GM23338 (cell line): ENCODE results near the gene RAP1B.

ENCODE experiments used
- CREB1 ChIP-seq: fragments of 250-450 bp; sonication (Bioruptor Pico); IDR thresholded peaks from 2 replicates; pipeline ENCODE4 v1.5.0; 2020; ENCODE audit warnings: low read depth, mild to moderate bottlenecking, moderate library complexity
- EZH2 ChIP-seq: fragments of 200-600 bp; sonication (generic); IDR thresholded peaks from one replicate; pipeline ENCODE4 v1.8.0; 2017; ENCODE audit warnings: antibody characterized with exemption, mild to moderate bottlenecking, low read depth; ENCODE audit not compliant: unreplicated experiment
- EZH2phosphoT487 ChIP-seq: fragments of 200-600 bp; sonication (generic); IDR thresholded peaks from one replicate; pipeline ENCODE4 v1.8.1; 2018; ENCODE audit warnings: antibody characterized with exemption; ENCODE audit not compliant: unreplicated experiment
- NANOG ChIP-seq: IDR thresholded peaks from 2 replicates; pipeline ENCODE4 v1.6.1; 2016; ENCODE audit warnings: antibody characterized with exemption, borderline replicate concordance
- POLR2AphosphoS5 ChIP-seq: IDR thresholded peaks from 2 replicates; pipeline ENCODE4 v1.6.1; 2016; ENCODE audit warnings: antibody characterized with exemption, low read depth
- ZNF331 ChIP-seq: fragments of 250-450 bp; sonication (Bioruptor Pico); IDR thresholded peaks from 2 replicates; pipeline ENCODE4 v1.5.0; 2020; ENCODE audit warnings: low read depth, mild to moderate bottlenecking, moderate library complexity
- TF ChIP-seq, protein P1 (sequence below), 2 experiments: fragments of 200-600 bp in 1 of 2; sonication (generic) in 1 of 2; conservative IDR thresholded peaks; 2 replicates each; pipeline versions ENCODE4 v1.5.1 to v1.6.1; 2016 to 2017; ENCODE audit warnings: antibody characterized with exemption in 2 of 2, low read depth in 2 of 2, mild to moderate bottlenecking in 2 of 2, moderate library complexity in 1 of 2
- TF ChIP-seq, protein P2 (sequence below): IDR thresholded peaks from one replicate; pipeline ENCODE4 v1.6.1; 2018; ENCODE audit warnings: antibody characterized with exemption; ENCODE audit not compliant: unreplicated experiment
- TF ChIP-seq, protein P3 (sequence below): fragments of 250-450 bp; sonication (Bioruptor Pico); IDR thresholded peaks from 2 replicates; pipeline ENCODE4 v1.5.0; 2020; ENCODE audit warnings: mild to moderate bottlenecking, moderate library complexity

DNA sequence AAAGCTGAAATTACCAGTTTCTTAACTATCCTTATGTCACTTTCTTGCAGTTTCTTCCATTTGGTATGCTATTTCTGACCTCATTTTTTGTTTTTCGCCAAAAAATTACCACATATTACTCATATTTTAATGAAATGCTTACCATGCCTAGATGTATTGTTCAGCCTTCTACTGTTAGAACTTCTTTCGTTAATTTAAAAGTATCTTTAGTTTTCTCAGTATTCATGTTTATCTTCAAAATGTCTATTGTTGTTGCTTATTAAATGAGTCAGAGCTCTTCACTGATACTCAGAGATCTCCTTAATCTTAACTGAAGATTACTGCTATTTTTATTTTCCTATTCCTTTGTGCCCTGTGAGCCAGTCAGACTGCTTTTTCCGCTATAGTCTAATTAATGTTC is 20.5 kb downstream of the RAP1B start:
- TF ChIP-seq, protein P1, sequence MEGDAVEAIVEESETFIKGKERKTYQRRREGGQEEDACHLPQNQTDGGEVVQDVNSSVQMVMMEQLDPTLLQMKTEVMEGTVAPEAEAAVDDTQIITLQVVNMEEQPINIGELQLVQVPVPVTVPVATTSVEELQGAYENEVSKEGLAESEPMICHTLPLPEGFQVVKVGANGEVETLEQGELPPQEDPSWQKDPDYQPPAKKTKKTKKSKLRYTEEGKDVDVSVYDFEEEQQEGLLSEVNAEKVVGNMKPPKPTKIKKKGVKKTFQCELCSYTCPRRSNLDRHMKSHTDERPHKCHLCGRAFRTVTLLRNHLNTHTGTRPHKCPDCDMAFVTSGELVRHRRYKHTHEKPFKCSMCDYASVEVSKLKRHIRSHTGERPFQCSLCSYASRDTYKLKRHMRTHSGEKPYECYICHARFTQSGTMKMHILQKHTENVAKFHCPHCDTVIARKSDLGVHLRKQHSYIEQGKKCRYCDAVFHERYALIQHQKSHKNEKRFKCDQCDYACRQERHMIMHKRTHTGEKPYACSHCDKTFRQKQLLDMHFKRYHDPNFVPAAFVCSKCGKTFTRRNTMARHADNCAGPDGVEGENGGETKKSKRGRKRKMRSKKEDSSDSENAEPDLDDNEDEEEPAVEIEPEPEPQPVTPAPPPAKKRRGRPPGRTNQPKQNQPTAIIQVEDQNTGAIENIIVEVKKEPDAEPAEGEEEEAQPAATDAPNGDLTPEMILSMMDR (conservative IDR thresholded peaks at IDR 0.05; ENCODE audit: low read depth in 2 of 2) = no peak
- no peak for TF ChIP-seq POLR2AphosphoS5
- TF ChIP-seq CREB1 (CRISPR knock-in tag) = no peak
- no peak for TF ChIP-seq NANOG
- no peak for TF ChIP-seq ZNF331 (CRISPR knock-in tag)
- no peak for TF ChIP-seq EZH2phosphoT487
- TF ChIP-seq, protein P2, sequence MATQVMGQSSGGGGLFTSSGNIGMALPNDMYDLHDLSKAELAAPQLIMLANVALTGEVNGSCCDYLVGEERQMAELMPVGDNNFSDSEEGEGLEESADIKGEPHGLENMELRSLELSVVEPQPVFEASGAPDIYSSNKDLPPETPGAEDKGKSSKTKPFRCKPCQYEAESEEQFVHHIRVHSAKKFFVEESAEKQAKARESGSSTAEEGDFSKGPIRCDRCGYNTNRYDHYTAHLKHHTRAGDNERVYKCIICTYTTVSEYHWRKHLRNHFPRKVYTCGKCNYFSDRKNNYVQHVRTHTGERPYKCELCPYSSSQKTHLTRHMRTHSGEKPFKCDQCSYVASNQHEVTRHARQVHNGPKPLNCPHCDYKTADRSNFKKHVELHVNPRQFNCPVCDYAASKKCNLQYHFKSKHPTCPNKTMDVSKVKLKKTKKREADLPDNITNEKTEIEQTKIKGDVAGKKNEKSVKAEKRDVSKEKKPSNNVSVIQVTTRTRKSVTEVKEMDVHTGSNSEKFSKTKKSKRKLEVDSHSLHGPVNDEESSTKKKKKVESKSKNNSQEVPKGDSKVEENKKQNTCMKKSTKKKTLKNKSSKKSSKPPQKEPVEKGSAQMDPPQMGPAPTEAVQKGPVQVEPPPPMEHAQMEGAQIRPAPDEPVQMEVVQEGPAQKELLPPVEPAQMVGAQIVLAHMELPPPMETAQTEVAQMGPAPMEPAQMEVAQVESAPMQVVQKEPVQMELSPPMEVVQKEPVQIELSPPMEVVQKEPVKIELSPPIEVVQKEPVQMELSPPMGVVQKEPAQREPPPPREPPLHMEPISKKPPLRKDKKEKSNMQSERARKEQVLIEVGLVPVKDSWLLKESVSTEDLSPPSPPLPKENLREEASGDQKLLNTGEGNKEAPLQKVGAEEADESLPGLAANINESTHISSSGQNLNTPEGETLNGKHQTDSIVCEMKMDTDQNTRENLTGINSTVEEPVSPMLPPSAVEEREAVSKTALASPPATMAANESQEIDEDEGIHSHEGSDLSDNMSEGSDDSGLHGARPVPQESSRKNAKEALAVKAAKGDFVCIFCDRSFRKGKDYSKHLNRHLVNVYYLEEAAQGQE = no peak
- TF ChIP-seq, protein P3, sequence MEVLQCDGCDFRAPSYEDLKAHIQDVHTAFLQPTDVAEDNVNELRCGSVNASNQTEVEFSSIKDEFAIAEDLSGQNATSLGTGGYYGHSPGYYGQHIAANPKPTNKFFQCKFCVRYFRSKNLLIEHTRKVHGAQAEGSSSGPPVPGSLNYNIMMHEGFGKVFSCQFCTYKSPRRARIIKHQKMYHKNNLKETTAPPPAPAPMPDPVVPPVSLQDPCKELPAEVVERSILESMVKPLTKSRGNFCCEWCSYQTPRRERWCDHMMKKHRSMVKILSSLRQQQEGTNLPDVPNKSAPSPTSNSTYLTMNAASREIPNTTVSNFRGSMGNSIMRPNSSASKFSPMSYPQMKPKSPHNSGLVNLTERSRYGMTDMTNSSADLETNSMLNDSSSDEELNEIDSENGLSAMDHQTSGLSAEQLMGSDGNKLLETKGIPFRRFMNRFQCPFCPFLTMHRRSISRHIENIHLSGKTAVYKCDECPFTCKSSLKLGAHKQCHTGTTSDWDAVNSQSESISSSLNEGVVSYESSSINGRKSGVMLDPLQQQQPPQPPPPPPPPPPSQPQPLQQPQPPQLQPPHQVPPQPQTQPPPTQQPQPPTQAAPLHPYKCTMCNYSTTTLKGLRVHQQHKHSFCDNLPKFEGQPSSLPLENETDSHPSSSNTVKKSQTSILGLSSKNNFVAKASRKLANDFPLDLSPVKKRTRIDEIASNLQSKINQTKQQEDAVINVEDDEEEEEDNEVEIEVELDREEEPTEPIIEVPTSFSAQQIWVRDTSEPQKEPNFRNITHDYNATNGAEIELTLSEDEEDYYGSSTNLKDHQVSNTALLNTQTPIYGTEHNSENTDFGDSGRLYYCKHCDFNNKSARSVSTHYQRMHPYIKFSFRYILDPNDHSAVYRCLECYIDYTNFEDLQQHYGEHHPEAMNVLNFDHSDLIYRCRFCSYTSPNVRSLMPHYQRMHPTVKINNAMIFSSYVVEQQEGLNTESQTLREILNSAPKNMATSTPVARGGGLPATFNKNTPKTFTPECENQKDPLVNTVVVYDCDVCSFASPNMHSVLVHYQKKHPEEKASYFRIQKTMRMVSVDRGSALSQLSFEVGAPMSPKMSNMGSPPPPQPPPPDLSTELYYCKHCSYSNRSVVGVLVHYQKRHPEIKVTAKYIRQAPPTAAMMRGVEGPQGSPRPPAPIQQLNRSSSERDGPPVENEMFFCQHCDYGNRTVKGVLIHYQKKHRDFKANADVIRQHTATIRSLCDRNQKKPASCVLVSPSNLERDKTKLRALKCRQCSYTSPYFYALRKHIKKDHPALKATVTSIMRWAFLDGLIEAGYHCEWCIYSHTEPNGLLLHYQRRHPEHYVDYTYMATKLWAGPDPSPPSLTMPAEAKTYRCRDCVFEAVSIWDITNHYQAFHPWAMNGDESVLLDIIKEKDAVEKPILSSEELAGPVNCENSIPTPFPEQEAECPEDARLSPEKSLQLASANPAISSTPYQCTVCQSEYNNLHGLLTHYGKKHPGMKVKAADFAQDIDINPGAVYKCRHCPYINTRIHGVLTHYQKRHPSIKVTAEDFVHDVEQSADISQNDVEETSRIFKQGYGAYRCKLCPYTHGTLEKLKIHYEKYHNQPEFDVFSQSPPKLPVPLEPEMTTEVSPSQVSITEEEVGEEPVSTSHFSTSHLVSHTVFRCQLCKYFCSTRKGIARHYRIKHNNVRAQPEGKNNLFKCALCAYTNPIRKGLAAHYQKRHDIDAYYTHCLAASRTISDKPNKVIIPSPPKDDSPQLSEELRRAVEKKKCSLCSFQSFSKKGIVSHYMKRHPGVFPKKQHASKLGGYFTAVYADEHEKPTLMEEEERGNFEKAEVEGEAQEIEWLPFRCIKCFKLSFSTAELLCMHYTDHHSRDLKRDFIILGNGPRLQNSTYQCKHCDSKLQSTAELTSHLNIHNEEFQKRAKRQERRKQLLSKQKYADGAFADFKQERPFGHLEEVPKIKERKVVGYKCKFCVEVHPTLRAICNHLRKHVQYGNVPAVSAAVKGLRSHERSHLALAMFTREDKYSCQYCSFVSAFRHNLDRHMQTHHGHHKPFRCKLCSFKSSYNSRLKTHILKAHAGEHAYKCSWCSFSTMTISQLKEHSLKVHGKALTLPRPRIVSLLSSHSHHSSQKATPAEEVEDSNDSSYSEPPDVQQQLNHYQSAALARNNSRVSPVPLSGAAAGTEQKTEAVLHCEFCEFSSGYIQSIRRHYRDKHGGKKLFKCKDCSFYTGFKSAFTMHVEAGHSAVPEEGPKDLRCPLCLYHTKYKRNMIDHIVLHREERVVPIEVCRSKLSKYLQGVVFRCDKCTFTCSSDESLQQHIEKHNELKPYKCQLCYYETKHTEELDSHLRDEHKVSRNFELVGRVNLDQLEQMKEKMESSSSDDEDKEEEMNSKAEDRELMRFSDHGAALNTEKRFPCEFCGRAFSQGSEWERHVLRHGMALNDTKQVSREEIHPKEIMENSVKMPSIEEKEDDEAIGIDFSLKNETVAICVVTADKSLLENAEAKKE (CRISPR knock-in tag) = no peak
- TF ChIP-seq EZH2 = no peak
